Neural progenitor cell (in vitro differentiated cells): ENCODE results near the gene BEND6. TPM values are rescaled to one million over a fixed set of nuclear protein-coding genes. Genes with fewer than 3 reads are reported as not detected.

Experiments used
- DNase-seq: peaks from one replicate; pipeline ENCODE4 v3.0.0-alpha.2; 2016; ENCODE audit warnings: low spot score
- H2AFZ ChIP-seq: fragments of 200-600 bp; sonication (generic); replicated peaks from 2 replicates; pipeline ENCODE4 v1.6.1; 2016; ENCODE audit warnings: antibody characterized with exemption
- H3F3A ChIP-seq: fragments of 200-600 bp; sonication (generic); 2 replicates; pipeline ENCODE4 v1.6.1; 2016; ENCODE audit warnings: antibody characterized with exemption, low read depth
- H3K27ac ChIP-seq: fragments of 200-600 bp; sonication (generic); 2 replicates; pipeline ENCODE4 v1.5.1; 2016; ENCODE audit warnings: mild to moderate bottlenecking
- H3K27me3 ChIP-seq: fragments of 200-600 bp; sonication (generic); 2 replicates; pipeline ENCODE4 v1.6.1; 2016; ENCODE audit warnings: mild to moderate bottlenecking, moderate library complexity
- H3K36me3 ChIP-seq: fragments of 200-600 bp; sonication (generic); 2 replicates; pipeline ENCODE4 v1.5.1; 2016
- H3K4me1 ChIP-seq: fragments of 200-600 bp; sonication (generic); 2 replicates; pipeline ENCODE4 v1.6.1; 2016; ENCODE audit warnings: mixed run types
- H3K4me2 ChIP-seq: fragments of 200-600 bp; sonication (generic); 2 replicates; pipeline ENCODE4 v1.6.1; 2016
- H3K4me3 ChIP-seq: fragments of 200-600 bp; sonication (generic); 2 replicates; pipeline ENCODE4 v1.5.1; 2016
- H3K79me2 ChIP-seq: fragments of 200-600 bp; sonication (generic); 2 replicates; pipeline ENCODE4 v1.6.1; 2016; ENCODE audit warnings: low read depth
- H3K9ac ChIP-seq: fragments of 200-600 bp; sonication (generic); 2 replicates; pipeline ENCODE4 v1.6.1; 2016
- H3K9me3 ChIP-seq: fragments of 200-600 bp; sonication (generic); 2 replicates; pipeline ENCODE4 v1.5.1; 2016; ENCODE audit warnings: low read depth
- H4K20me1 ChIP-seq: fragments of 200-600 bp; sonication (generic); 2 replicates; pipeline ENCODE4 v1.6.1; 2016; ENCODE audit warnings: low read depth
- H3K27ac Mint-ChIP-seq: 3 replicates; pipeline ENCODE4 v1.8.0; 2021; ENCODE audit warnings: mixed read lengths
- H3K27me3 Mint-ChIP-seq: 2 replicates; pipeline ENCODE4 v1.8.0; 2022; ENCODE audit warnings: low read depth, mild to moderate bottlenecking, inconsistent platforms, moderate library complexity, mixed read lengths; ENCODE audit not compliant: insufficient read depth
- H3K36me3 Mint-ChIP-seq: 3 replicates; pipeline ENCODE4 v1.8.0; 2021; ENCODE audit warnings: mixed read lengths
- H3K4me1 Mint-ChIP-seq: 3 replicates; pipeline ENCODE4 v1.8.0; 2021; ENCODE audit warnings: mixed read lengths
- H3K4me3 Mint-ChIP-seq: 3 replicates; pipeline ENCODE4 v1.8.0; 2021; ENCODE audit warnings: mild to moderate bottlenecking, moderate library complexity, mixed read lengths
- H3K9me3 Mint-ChIP-seq: 3 replicates; pipeline ENCODE4 v1.8.0; 2020; ENCODE audit warnings: mixed read lengths
- CTCF ChIP-seq: fragments of 200-600 bp; sonication (generic); IDR thresholded peaks from 2 replicates; pipeline ENCODE4 v1.5.1; 2017; ENCODE audit warnings: antibody characterized with exemption, mild to moderate bottlenecking
- EZH2 ChIP-seq: fragments of 200-600 bp; sonication (generic); IDR thresholded peaks from 2 replicates; pipeline ENCODE4 v1.6.1; 2017; ENCODE audit warnings: antibody characterized with exemption, mild to moderate bottlenecking, moderate library complexity
- EZH2phosphoT487 ChIP-seq: fragments of 200-600 bp; sonication (generic); IDR thresholded peaks from 2 replicates; pipeline ENCODE4 v1.6.1; 2017; ENCODE audit warnings: antibody characterized with exemption
- total RNA-seq: library from RNA; depleted of rRNA; stranded (reverse); fragments of >200 nt; gene quantifications from 2 replicates; pipeline ENCODE4 v1.2.3, GENCODE V29; 2015; ENCODE audit warnings: low replicate concordance

The BEND6 gene
- total RNA-seq, 1 donor from 2014 or later = 2.4 TPM

- H3K4me3 Mint-ChIP-seq = no peak overlapping the region
- TF ChIP-seq EZH2phosphoT487 = no peak
- no peak for TF ChIP-seq EZH2
- no peak for TF ChIP-seq CTCF
- Histone ChIP-seq H3K4me2 (no peak overlapping the region), H3F3A (peaks cover 30% of the 10 kb centered on the region), H3K27me3 (no peaks in the 10 kb centered on the region), H4K20me1 (no peaks in the 10 kb centered on the region), H2AFZ (no peak overlapping the region), H3K27ac (no peak overlapping the region), H3K36me3 (no peaks in the 10 kb centered on the region), H3K79me2 (no peaks in the 10 kb centered on the region), H3K9ac (no peak overlapping the region), H3K4me3 (no peak overlapping the region), H3K4me1 (peaks cover 27% of the 10 kb centered on the region), H3K9me3 (no peaks in the 10 kb centered on the region)
- H3K4me1 Mint-ChIP-seq = peaks cover 3% of the 10 kb centered on the region
- no peaks in the 10 kb centered on the region for H3K27me3 Mint-ChIP-seq
- no peaks in the 10 kb centered on the region for H3K9me3 Mint-ChIP-seq
- no peak overlapping the region for H3K27ac Mint-ChIP-seq
- DNase-seq = no peak
- H3K36me3 Mint-ChIP-seq = peaks cover 3% of the 10 kb centered on the region
Observed at GRCh38 chr6:57068061-57068460, 113.2 kb downstream of the BEND6 start.

GRCh38 chr6:57069228-57069627 is 114.3 kb downstream of the BEND6 start:
- Mint-ChIP-seq H3K4me3 (no peak overlapping the region), H3K4me1 (peaks cover 3% of the 10 kb centered on the region), H3K9me3 (no peaks in the 10 kb centered on the region), H3K27me3 (no peaks in the 10 kb centered on the region), H3K27ac (no peak overlapping the region), H3K36me3 (peaks cover 7% of the 10 kb centered on the region)
- H4K20me1 ChIP-seq = no peaks in the 10 kb centered on the region
- no peak overlapping the region for H3K4me3 ChIP-seq
- H3F3A ChIP-seq = peaks cover 29% of the 10 kb centered on the region
- TF ChIP-seq EZH2 (no peak), EZH2phosphoT487 (no peak), CTCF (no peak)
- no peaks in the 10 kb centered on the region for H3K9me3 ChIP-seq
- peak overlapping the region; percentile 21 for H3K4me2 ChIP-seq
- H3K9ac ChIP-seq = no peak overlapping the region
- no peak overlapping the region for H3K27ac ChIP-seq
- H3K27me3 ChIP-seq = no peaks in the 10 kb centered on the region
- DNase-seq = no peak
- H3K4me1 ChIP-seq = peaks cover 27% of the 10 kb centered on the region
- no peaks in the 10 kb centered on the region for H3K79me2 ChIP-seq
- H3K36me3 ChIP-seq = no peaks in the 10 kb centered on the region
- H2AFZ ChIP-seq = no peak overlapping the region

GRCh38 chr6:57069920-57070331 is 115.0 kb downstream of the BEND6 start:
- no peaks in the 10 kb centered on the region for H3K9me3 ChIP-seq
- Mint-ChIP-seq H3K4me1 (peaks cover 3% of the 10 kb centered on the region), H3K27ac (no peak overlapping the region), H3K36me3 (peaks cover 7% of the 10 kb centered on the region), H3K27me3 (no peaks in the 10 kb centered on the region), H3K4me3 (no peak overlapping the region), H3K9me3 (no peaks in the 10 kb centered on the region)
- peak; percentile 19 for DNase-seq
- H3K4me2 ChIP-seq = peak overlapping the region; percentile 21
- TF ChIP-seq CTCF = no peak
- no peak for TF ChIP-seq EZH2
- TF ChIP-seq EZH2phosphoT487 = no peak
- H2AFZ ChIP-seq = no peak overlapping the region
- no peaks in the 10 kb centered on the region for H3K79me2 ChIP-seq
- H3K4me3 ChIP-seq = no peak overlapping the region
- H3F3A ChIP-seq = peaks cover 24% of the 10 kb centered on the region
- H3K9ac ChIP-seq = no peak overlapping the region
- H3K4me1 ChIP-seq = peaks cover 27% of the 10 kb centered on the region
- no peak overlapping the region for H3K27ac ChIP-seq
- no peaks in the 10 kb centered on the region for H4K20me1 ChIP-seq
- H3K36me3 ChIP-seq = no peaks in the 10 kb centered on the region
- no peaks in the 10 kb centered on the region for H3K27me3 ChIP-seq
